Right lobe of liver (tissue), 6 donors: Measurements from ENCODE around the gene GTF2A1. TPM values are rescaled to one million over a fixed set of nuclear protein-coding genes. Genes with fewer than 3 reads are reported as not detected.

Experiments
- ATAC-seq, 4 donors: fragments of 200-7000 bp; cut with Tn5 transposase; one replicate each; pipeline ENCODE4 v1.9.1; 2020; ENCODE audit warnings: mild to moderate bottlenecking in 4 of 4, moderate library complexity in 4 of 4
- DNase-seq, 3 donors: peaks; one replicate each; pipeline ENCODE4 v3.0.0-alpha.2; 2020
- H3K27ac ChIP-seq, 3 donors: fragments of 200-600 bp; one replicate each; pipeline ENCODE4 v1.8.0; 2022
- H3K27me3 ChIP-seq, 2 donors: fragments of 200-600 bp; one replicate each; pipeline ENCODE4 v1.8.0; 2022
- H3K36me3 ChIP-seq, 4 donors: fragments of 200-600 bp; sonication (generic) in 1 of 4; one replicate each; pipeline versions ENCODE4 v1.5.1 to v1.8.0; 2017 to 2022; ENCODE audit warnings: control low read depth in 1 of 4
- H3K4me1 ChIP-seq, 4 donors: fragments of 200-600 bp; sonication (generic) in 1 of 4; one replicate each; pipeline versions ENCODE4 v1.5.1 to v1.8.0; 2017 to 2022; ENCODE audit warnings: control low read depth in 1 of 4
- H3K4me3 ChIP-seq, 3 donors: fragments of 200-600 bp; one replicate each; pipeline ENCODE4 v1.8.0; 2022
- H3K9me3 ChIP-seq, 4 donors: fragments of 200-600 bp; sonication (generic) in 1 of 4; one replicate each; pipeline versions ENCODE4 v1.5.1 to v1.8.0; 2017 to 2022; ENCODE audit warnings: control low read depth in 1 of 4
- CTCF ChIP-seq, 4 donors: fragments of 200-600 bp in 3 of 4; fragments of 450-650 bp in 1 of 4; IDR thresholded peaks; one replicate each; pipeline versions ENCODE4 v1.5.1 to v1.8.0; 2016 to 2022; ENCODE audit warnings: antibody characterized with exemption in 4 of 4, mild to moderate bottlenecking in 2 of 4
- POLR2A ChIP-seq: fragments of 450-650 bp; IDR thresholded peaks from one replicate; pipeline ENCODE4 v1.6.1; 2017; ENCODE audit warnings: antibody characterized with exemption, mild to moderate bottlenecking
- WGBS: methylation state at CpG from one replicate; pipeline ENCODE4 v1.1.6; 2018; ENCODE audit warnings: low coverage, low lambda C conversion rate; ENCODE audit not compliant: insufficient coverage; ENCODE audit errors: missing lambda C conversion rate; 5-methylcytosine and 5-hydroxymethylcytosine counted together
- intact Hi-C, 2 donors: fragments of 100-400 bp; cut with DNase I; formaldehyde crosslinking; loops; one replicate each; pipeline versions ENCODE4 v1.11.2 to v1.14.1; 2022
- small RNA-seq, 2 experiments: library from RNA; depleted of rRNA; stranded (forward); fragments of <200 nt; gene quantifications; one replicate each; pipeline ENCODE3, GENCODE V24; 2016
- total RNA-seq, 6 experiments: library from RNA; depleted of rRNA in 2 of 6; stranded (reverse); fragments of >200 nt in 2 of 6; fragmentation: NEBNext Ultra II Directional in 3 of 6; extraction: Animal tissue kit (Norgen Biotek cat#: 25700) in 3 of 6; gene quantifications; one replicate each; pipeline versions ENCODE4 v1.1.0 to v1.2.4, GENCODE V29; 2016 to 2023
- donor health status: DM: no; HTN: yes; CAD: no.
- donor health status: DM: no; HTN: no; CAD: no.
- donor health status: DM: no; HTN: no; CAD: no.
- donor health status: DM: no; HTN: yes; CAD: no.
- donor health status: DM: no; HTN: yes; CAD: no.

Gene GTF2A1
- total RNA-seq, 6 experiments from 2014 or later: 11.0 to 16.8 (median 12.9) TPM

DNA sequence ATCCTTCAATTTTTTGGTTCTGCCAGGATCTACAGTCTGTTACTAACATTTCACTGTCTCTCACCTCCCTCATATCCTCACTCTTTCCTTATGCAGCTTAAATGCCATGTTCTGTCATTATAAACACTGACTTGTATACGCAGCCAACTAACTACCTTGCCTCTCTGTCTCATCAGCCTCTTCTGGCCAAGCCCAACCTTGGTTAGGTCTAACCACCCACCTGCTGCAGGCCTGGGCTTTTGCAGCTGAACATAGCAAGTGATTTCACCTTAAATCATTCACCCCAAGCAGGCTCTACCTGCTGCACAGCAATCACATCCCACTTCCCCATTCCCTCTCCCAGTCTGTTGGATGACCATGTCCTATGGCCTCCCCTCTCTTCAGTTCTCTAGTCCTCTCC is 91.5 kb downstream of the GTF2A1 start:
- peaks cover 0 to 3% (median 0%) of the 10 kb centered on the region in 4 donors for H3K36me3 ChIP-seq
- no peak for TF ChIP-seq CTCF (IDR thresholded peaks at IDR 0.05)
- TF ChIP-seq POLR2A: no peak
- H3K4me3 ChIP-seq: no peak overlapping the region
- no peak overlapping the region for H3K27ac ChIP-seq
- H3K4me1 ChIP-seq: peaks cover 0 to 15% (median 6%) of the 10 kb centered on the region in 4 donors
- WGBS: no CpG with 5 or more reads among the region's 1 CpG
- DNase-seq (no peak), ATAC-seq (no peak)
- intact Hi-C loops: no loop called here
- H3K9me3 ChIP-seq: no peaks in the 10 kb centered on the region
- no peaks in the 10 kb centered on the region for H3K27me3 ChIP-seq

DNA sequence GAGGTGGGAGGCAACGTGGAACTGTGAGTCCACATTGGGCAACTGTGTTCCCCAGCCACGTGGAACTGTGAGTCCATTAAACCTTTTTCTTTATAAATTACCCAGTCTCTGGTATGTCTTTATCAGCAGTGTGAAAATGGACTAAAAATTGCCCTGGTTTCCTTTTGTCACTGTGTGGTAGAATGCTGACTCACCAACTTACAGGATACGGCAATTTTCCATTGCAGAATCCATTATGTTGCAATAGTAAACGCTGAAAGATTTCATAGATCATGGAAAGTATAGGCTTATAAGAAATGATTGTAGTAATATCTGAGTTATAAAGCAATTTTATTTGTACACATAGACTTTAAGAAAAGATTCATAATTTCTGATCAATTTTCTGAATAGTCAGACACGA is 93.0 kb downstream of the GTF2A1 start:
- peak; percentile 68 to 88 (median 77) for ATAC-seq
- no peak for DNase-seq
- whole genome bisulfite sequencing: 19% methylated on average over 5 of the region's 5 CpGs
- H3K36me3 ChIP-seq: peaks cover 0 to 3% (median 0%) of the 10 kb centered on the region in 4 donors
- H3K9me3 ChIP-seq: no peaks in the 10 kb centered on the region
- H3K27ac ChIP-seq: peak overlapping the region in 2 of 3 donors; percentile 17 to 52
- no peaks in the 10 kb centered on the region for H3K27me3 ChIP-seq
- peaks cover 0 to 14% (median 5%) of the 10 kb centered on the region in 4 donors for H3K4me1 ChIP-seq
- TF ChIP-seq POLR2A (no peak), CTCF (IDR thresholded peaks at IDR 0.05) (no peak)
- intact Hi-C loops: no loop called here
- no peak overlapping the region for H3K4me3 ChIP-seq

- TF ChIP-seq CTCF (IDR thresholded peaks at IDR 0.05): no peak
- intact Hi-C loops: no loop called here
- H3K4me3 ChIP-seq: no peak overlapping the region
- H3K27me3 ChIP-seq: no peaks in the 10 kb centered on the region
- DNase-seq: no peak
- peaks cover 0 to 3% (median 0%) of the 10 kb centered on the region in 4 donors for H3K36me3 ChIP-seq
- H3K4me1 ChIP-seq: peaks cover 0 to 6% (median 0%) of the 10 kb centered on the region in 4 donors
- H3K27ac ChIP-seq: no peak overlapping the region
- WGBS: 79% methylated on average over 2 of the region's 4 CpGs
- H3K9me3 ChIP-seq: no peaks in the 10 kb centered on the region
- ATAC-seq: no peak
Measured at GRCh38 chr14:81125536-81125935, 95.2 kb downstream of the GTF2A1 start.

Small RNAs within 50 kb of the gene (small RNA-seq; reads per million reads assigned to genes)
- gene DYNLL1P1 (0 reads per million in 2 experiments), gene SNORA79 (9.0 to 11.6 reads per million in 2 experiments)

Other genes with a start within 250 kb of the GTF2A1 start
- 10 to 100 TPM in 3 of 6 experiments, 1 to 10 TPM in 3; 4.9 to 23.7 (median 10.7) TPM for gene STON2, start 179.4 kb upstream of the GTF2A1 start, total RNA-seq